ENCODE measurements around the gene TAF1L.
"Not testable (repeated sequence)": the region's sequence is repeated elsewhere in the genome, so short reads cannot be mapped to it uniquely, and the experiment has no call there.

Gene TAF1L, protein sequence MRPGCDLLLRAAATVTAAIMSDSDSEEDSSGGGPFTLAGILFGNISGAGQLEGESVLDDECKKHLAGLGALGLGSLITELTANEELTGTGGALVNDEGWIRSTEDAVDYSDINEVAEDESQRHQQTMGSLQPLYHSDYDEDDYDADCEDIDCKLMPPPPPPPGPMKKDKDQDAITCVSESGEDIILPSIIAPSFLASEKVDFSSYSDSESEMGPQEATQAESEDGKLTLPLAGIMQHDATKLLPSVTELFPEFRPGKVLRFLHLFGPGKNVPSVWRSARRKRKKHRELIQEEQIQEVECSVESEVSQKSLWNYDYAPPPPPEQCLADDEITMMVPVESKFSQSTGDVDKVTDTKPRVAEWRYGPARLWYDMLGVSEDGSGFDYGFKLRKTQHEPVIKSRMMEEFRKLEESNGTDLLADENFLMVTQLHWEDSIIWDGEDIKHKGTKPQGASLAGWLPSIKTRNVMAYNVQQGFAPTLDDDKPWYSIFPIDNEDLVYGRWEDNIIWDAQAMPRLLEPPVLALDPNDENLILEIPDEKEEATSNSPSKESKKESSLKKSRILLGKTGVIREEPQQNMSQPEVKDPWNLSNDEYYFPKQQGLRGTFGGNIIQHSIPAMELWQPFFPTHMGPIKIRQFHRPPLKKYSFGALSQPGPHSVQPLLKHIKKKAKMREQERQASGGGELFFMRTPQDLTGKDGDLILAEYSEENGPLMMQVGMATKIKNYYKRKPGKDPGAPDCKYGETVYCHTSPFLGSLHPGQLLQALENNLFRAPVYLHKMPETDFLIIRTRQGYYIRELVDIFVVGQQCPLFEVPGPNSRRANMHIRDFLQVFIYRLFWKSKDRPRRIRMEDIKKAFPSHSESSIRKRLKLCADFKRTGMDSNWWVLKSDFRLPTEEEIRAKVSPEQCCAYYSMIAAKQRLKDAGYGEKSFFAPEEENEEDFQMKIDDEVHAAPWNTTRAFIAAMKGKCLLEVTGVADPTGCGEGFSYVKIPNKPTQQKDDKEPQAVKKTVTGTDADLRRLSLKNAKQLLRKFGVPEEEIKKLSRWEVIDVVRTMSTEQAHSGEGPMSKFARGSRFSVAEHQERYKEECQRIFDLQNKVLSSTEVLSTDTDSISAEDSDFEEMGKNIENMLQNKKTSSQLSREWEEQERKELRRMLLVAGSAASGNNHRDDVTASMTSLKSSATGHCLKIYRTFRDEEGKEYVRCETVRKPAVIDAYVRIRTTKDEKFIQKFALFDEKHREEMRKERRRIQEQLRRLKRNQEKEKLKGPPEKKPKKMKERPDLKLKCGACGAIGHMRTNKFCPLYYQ (N-terminal part only)

DNA sequence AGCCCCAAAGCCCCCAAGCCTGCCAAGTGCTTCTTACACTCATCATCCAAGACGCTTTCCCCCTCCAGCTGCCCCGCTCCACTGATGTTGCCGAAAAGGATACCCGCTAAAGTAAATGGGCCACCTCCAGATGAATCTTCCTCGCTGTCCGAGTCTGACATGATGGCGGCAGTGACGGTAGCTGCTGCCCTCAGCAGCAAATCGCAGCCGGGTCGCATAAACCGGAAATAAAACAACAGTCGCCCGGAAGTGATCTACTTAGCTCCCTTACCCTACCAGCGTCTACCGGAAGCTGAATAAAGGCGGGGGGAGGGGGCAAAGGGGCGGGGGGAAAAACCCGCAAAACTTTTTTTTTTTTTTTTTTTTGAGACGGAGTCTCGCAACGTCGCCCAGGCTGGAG is at the start of gene TAF1L:
TSS of gene TAF1L (minus strand) at position 308 of the 400 bp plus-strand sequence. CDS start at position 218, 90 bp downstream.
- in situ Hi-C loops (cut with HindIII; ENCODE audit: low sequenced_read_pairs): no loop called here

DNA sequence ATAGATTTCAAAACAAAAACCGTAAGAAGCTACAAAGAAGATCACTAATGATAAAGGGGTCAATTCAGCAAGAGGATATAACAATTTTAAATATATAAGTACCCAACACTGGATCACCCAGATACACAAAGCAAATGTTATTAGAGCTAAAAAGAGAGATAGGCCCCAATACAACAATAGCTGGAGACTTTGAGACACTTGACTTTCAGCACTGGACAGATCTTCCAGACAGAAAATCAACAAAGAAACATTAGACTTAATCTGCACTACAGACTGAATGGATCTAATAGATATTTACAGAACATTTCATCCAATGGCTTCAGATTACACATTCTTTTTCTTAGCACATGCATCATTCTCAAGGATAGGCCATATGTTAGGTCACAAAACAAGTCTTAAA is 46.3 kb upstream of the TAF1L start:
- in situ Hi-C loops (cut with HindIII; ENCODE audit: low sequenced_read_pairs): no loop called here

DNA sequence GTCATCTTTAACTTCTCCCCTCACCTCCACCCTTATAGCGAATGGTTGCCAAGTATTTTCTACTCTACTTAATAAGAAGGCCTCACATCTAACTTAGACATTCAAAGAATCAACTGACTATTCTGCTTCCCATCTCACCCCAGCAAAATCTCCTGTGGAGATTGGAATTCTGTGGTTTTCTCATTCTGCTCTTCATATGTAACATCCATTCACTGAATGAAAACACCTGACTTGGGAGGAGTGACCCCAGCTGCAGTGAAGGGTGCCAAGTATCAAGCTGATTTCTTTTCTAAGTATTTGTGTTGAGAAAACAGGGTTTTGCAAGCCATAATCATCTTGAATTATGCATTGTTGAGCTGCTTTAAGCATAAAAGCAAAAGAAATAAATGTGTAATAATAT is 42.5 kb upstream of the TAF1L start:
- in situ Hi-C loops (cut with HindIII; ENCODE audit: low sequenced_read_pairs): loop anchor here (10.0 kb wide), 1 partner anchor 107 kb away; the partner anchor contains the start of gene TMEM215

DNA sequence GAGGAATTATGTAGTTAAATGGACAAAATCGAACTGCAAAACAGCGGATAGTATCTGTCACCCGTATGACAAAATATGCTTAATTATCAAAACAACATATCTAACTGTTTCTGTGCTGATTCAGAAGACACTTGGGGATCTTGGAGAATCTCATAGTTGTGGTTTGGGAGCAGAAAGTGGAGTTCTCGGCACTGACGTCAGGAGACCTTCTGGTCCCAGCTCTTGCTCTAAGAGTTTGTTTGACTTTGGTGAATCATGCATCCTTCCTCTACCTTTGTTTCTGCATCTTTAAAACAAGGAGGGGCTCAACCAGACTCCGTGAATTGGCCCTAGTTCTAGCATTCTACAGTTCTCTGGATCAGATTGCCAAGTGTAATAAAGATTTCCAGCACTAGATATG is 37.0 kb upstream of the TAF1L start:
- in situ Hi-C loops (cut with HindIII; ENCODE audit: low sequenced_read_pairs): loop anchor here (10.0 kb wide), 1 partner anchor 112 kb away; the partner anchor contains the start of gene TMEM215

DNA sequence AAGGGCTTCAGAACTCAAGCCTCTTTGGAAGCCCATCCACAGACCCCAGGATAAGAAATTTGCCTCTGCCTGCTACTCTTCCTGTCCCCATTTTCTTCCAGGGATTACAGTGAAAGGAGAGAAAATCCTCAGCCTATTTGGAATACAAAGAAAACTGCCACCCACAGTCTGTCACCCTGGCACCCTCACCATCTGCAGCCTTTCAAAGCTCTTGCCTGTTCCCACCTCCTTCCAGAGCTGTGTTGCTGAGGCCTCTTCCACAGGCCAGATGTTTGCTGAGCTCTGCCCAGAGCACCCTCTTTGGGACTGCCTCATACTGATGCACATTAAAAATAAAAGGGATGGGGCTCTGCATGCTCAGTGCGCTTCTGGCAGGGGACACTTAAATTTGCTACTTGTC is 35.9 kb upstream of the TAF1L start:
- in situ Hi-C loops (cut with HindIII; ENCODE audit: low sequenced_read_pairs): loop anchor here (10.0 kb wide), 1 partner anchor 113 kb away; the partner anchor contains the start of gene TMEM215

DNA sequence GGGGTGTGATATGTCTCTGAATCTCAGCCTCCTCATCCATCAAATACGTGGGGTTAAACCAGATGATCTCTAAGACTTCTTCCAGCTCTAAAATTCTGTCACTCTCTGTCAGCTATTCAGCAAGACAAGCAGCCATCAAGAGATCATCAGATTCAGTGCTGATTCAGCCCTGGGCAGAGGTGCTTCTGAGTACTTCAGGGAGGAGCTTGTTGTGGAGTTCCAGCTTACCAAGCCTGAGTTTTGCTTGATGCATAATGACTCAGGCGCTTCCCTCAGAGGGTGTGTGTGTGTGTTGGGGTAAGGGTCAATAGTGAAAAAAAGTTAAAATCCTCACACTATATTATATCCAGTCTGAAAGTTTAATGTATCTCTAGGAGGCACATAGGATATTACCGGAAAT is 29.6 kb upstream of the TAF1L start:
- in situ Hi-C loops (cut with HindIII; ENCODE audit: low sequenced_read_pairs): no loop called here

DNA sequence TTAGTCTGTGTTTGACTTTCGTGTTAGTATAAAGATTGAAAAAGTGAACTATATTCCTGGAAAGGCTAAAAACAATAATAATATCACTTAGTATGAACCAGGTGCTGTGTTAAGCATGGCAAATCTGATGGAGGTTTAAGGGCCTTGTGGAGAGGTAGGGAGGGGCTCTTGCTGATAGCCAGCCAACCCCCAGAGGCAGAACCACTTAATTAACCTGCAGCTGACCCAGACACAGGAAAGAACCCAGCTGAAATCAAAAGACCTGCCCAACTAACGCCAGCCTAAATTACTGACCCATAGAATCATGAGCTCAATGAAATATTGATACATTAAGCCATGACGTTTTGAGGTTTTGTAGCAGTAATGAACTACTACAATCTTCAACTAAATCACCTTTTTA is 28.3 kb upstream of the TAF1L start:
- in situ Hi-C loops (cut with HindIII; ENCODE audit: low sequenced_read_pairs): loop anchor here (5.0 kb wide), 1 partner anchor 59 kb away; no protein-coding TSS in a partner anchor

DNA sequence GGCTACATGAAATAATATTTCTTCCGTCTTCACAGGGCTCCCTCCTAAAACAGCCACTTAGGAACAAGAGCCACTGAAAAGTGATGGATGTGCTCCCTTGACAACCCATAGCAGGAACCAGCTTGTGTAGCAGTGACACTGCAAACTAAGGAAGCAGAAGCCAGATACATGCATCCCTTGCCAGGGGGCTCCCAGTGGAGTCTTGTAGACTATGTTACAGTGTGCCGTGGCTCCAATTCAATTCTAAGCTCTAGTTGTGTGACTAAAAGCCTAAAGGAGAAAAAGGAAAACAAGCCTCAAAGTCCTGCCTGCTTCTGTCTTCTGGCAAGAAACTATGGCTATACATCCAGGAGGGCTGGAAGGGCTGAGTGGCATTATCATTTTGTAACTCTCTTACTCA is 12.2 kb upstream of the TAF1L start:
- in situ Hi-C loops (cut with HindIII; ENCODE audit: low sequenced_read_pairs): no loop called here

DNA sequence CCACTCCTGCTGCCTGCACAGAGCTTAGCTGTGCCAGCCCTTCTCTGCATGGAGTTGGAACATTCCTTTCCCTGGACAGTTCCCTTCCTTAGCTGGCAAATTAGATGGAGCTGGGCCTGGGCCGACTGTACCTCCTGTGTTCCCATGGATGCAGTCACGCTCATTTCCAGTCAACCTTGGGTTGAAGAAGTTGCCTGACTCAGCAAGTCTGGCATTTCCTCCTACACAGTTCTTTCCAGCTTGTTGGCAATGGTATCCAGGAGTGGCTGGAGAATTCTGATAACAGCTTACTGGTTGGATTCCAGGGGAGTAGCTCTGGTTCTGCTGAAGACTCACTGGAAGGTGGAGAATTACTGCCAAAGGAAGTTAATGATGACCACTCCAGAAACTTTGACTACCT is 9.2 kb upstream of the TAF1L start:
- in situ Hi-C loops (cut with HindIII; ENCODE audit: low sequenced_read_pairs): no loop called here

DNA sequence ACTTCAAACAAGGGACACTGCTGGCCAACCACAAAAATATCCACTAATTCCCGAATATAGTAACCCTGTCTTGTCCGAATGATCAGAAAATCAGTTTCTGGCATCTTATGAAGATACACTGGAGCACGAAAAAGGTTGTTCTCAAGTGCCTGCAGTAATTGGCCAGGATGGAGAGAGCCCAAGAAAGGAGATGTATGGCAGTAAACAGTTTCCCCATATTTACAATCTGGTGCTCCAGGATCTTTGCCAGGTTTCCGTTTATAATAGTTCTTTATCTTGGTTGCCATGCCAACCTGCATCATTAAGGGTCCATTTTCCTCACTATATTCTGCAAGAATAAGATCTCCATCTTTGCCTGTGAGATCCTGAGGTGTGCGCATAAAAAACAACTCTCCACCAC is 2.3 kb downstream of the TAF1L start:
- in situ Hi-C loops (cut with HindIII; ENCODE audit: low sequenced_read_pairs): not testable (repeated sequence)

DNA sequence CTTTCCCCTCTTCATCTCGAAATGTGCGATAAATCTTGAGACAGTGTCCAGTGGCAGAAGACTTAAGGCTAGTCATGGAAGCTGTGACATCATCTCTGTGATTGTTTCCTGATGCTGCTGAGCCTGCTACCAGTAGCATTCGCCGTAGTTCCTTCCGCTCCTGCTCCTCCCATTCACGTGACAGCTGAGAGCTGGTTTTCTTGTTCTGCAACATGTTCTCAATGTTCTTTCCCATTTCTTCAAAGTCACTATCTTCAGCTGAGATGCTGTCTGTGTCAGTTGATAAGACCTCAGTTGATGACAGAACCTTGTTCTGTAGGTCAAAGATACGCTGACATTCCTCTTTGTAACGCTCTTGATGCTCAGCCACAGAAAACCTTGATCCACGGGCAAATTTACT is 3.5 kb downstream of the TAF1L start:
- in situ Hi-C loops (cut with HindIII; ENCODE audit: low sequenced_read_pairs): no loop called here

DNA sequence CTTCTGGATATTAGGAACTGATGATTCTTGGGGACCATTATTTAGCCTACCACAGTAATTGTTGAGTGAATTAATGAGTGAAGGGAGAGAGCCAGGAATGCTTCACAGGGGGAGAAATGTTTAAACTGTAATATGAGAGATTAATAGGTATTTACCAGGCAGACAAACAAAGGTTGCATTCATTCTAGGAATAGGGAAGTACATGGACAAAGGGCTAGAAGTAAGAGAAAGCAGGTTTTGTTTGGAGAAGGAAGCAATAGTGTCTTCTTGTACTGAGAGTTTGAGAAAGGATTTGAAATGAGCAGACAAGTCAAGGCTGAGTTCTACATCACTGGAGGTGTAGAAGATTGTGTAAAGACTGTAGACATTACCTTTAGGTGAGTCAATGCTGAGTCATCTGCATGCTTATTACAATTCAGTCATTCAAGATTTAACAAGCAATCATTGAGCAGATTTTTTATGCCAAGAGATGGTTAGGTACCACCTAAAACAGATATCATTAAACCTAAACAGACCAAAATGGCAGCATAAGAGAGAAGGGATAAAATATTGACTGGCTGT is 8.0 kb downstream of the TAF1L start:
- in situ Hi-C loops (cut with HindIII; ENCODE audit: low sequenced_read_pairs): no loop called here

DNA sequence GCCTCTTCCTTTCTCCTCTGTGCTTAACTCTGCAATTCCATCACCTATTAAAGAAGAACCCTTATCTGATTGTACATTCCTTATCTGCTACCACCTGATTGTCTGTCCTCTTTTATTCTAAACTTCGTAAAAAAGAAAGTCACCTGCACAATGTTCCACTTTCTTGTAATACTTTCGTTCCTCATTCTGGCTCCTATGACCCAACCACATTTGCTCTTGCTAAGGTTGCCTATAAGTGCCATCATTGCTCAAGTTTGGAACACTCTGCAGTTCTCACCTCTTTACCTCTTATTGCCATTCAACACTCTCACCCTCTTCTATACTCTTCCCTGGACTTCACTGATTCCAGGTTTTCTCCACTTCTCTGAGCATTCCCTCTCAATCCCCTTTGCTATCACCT is 10.1 kb downstream of the TAF1L start:
- in situ Hi-C loops (cut with HindIII; ENCODE audit: low sequenced_read_pairs): no loop called here

DNA sequence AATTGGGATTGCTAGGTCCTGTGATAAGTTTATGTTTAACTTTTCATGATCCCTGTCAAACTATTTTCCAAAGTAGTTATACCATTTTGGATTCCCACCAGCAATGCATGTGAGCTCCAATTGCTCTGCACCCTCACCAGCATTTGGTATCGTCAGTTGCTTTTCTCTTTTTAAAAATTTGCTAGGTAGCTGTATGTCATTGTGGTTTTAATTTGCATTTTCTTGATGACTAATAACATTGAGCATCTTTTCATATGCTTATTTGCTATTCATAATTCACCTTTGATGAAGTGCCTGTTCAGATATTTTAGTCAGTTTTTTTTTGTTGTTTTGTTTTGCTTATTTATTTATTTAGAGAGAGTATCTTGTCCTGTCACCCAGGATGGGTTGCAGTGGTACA is 12.5 kb downstream of the TAF1L start:
- in situ Hi-C loops (cut with HindIII; ENCODE audit: low sequenced_read_pairs): no loop called here

DNA sequence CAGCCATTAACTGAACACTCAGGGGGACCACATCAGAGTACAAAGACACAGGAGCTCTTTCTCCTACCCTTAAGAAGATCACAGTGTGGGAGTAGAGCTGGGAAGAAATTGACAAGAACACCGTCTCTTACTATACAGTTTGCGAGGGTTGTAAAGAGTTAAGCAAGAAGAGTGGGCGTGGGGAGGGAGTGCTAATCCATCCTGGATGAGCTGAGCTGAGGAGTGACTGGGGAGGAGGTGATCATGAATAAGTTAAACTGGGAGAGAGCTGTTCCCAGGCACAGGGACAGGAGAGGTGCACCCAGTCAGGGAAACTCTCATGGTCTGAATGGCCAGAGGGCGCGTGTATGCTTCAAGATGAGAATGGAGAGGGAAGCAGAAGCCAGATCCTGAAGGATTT is 17.2 kb downstream of the TAF1L start:
- in situ Hi-C loops (cut with HindIII; ENCODE audit: low sequenced_read_pairs): no loop called here

DNA sequence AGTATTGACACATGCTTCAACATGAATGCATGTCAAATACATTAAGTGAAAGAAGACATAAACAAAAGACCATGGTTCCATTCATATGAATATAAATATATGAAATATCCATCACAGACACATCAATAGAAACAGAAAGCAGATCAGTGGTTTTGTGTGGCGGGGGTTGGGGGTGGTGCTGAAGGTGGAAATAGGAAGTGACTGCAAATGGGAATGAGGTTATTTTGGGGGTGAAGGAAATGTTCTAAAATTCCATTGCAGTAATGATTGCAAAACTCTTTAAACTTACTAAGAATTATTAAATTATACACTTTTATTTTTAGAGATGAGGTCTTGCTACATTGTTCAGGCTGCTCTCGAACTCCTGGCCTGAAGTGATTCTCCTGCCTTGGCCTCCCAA is 28.7 kb downstream of the TAF1L start:
- in situ Hi-C loops (cut with HindIII; ENCODE audit: low sequenced_read_pairs): no loop called here

DNA sequence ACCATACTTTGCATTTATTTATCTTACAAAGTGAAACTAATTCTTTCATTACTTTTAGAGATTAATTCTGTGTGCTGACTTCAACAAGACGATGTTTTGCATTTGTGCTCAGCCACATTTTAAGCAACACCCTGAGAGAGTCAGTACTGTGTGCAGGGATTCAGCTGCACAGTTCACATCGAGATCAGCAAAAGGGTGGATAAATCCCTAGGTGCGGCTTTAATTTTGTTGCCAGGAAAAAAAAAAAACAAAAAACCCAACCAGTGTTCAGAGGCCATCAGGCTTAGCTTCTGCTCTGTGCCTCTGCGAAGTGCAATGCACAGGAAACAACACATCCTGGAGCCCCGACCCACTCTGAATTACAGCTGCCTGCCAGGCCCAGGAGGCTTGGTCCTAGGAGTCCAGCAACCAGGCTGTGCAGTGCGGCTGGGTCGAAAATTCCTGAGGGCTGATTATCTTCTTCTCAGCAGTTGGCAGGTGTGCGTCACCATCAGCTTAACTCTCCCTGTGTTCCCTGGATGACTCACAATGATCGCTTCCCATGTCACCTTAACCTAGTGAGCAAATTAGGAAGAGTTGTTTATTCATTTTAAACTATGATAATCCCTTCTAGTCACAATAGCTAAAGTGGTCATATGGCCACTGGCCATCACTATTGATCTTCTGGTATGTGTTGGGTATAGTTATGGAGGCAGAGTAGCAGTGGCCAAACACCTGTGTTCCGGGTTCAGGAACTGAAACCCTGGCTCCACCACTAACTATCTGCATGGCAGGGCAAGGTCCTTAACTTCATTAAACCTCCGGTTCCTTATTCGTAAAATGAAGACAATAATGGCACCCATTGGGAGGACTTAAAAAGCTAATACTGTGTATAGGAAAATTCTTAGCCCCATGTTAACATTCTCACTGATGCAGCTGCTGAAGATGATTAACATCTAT is 31.3 kb downstream of the TAF1L start:
- in situ Hi-C loops (cut with HindIII; ENCODE audit: low sequenced_read_pairs): no loop called here

DNA sequence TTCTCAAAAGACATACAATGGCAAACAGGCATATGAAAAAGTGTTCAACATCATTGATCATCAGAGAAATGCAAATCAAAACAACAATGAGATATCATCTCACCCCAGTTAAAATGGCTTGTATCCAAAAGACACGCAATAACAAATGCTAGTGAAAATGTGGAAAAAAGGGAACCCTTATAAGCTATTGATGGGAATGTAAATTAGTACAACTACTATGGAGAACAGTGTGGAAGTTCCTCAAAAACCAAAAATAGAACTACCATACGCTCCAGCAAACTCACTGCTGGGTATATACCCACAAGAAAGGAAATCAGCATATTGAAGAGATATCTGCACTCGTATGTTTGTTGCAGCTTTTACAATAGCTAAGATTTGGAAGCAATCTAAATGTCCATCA is 36.4 kb downstream of the TAF1L start:
- in situ Hi-C loops (cut with HindIII; ENCODE audit: low sequenced_read_pairs): not testable (repeated sequence)

DNA sequence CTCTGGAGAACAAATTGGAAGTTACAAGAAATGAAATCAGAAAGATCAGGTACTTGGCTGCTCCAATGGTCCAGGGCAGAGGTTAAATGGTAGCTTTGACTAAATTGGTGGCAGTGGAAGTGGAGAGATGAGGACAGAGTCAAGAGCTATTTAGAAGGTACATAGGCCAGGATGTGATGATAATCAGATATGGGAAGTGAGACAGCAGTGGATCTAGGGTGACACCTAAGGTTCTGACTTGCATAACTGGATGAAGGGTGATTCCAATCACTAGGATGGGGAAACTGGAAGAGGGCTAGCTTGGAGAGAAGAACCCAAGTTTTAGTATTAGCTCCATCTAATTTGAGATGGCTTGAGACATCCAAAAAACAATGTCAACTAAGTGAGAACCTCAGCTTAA is 38.5 kb downstream of the TAF1L start:
- in situ Hi-C loops (cut with HindIII; ENCODE audit: low sequenced_read_pairs): no loop called here
